ENCODE results near the gene LYL1. TPM values are rescaled to one million over a fixed set of nuclear protein-coding genes. Genes with fewer than 3 reads are reported as not detected.

The LYL1 gene
- total and polyA plus RNA-seq, 2 of the 13 experiments (the other 11 are each of a cell fraction or from before 2014, with no cell fraction given): 0.75 to 0.92 TPM

- peak; percentile 25; the same call in 1 of the 2 replicates for TF ChIP-seq CBFB (CRISPR knock-in tag; IDR thresholded peaks at IDR 0.05)
- TF ChIP-seq TFAP4 (IDR thresholded peaks at IDR 0.05; ENCODE audit: borderline replicate concordance, low read depth): peak; percentile 8; the same call in 1 of the 2 replicates
- TF ChIP-seq ZNF775 (CRISPR knock-in tag; IDR thresholded peaks at IDR 0.05; ENCODE audit: borderline replicate concordance): no peak
- TF ChIP-seq PRDM4 (CRISPR knock-in tag; IDR thresholded peaks at IDR 0.05; ENCODE audit: borderline replicate concordance): no peak
- no peak for TF ChIP-seq ONECUT2 (CRISPR knock-in tag; IDR thresholded peaks at IDR 0.05)
- 0 out of 2 replicates have a peak, but pooled peaks have one; percentile 31 for TF ChIP-seq MTF1 (CRISPR knock-in tag; IDR thresholded peaks at IDR 0.05)
- no peak for TF ChIP-seq SMC3 (IDR thresholded peaks at IDR 0.05; ENCODE audit: low read length)
- TF ChIP-seq JDP2 (CRISPR knock-in tag; IDR thresholded peaks at IDR 0.05; ENCODE audit: borderline replicate concordance): no peak
- no peak for TF ChIP-seq HES4 (CRISPR knock-in tag; IDR thresholded peaks at IDR 0.05; ENCODE audit: borderline replicate concordance)
- TF ChIP-seq ZNF605 (CRISPR knock-in tag; IDR thresholded peaks at IDR 0.05): peak; percentile 7; the same call in 1 of the 2 replicates
- no peak for TF ChIP-seq HOMEZ (CRISPR knock-in tag; IDR thresholded peaks at IDR 0.05; ENCODE audit: low read depth)
- no peak for TF ChIP-seq ZNF563 (CRISPR knock-in tag; IDR thresholded peaks at IDR 0.05)
- no peak for TF ChIP-seq ZSCAN22 (CRISPR knock-in tag; IDR thresholded peaks at IDR 0.05)
- TF ChIP-seq SNAPC5 (CRISPR knock-in tag; IDR thresholded peaks at IDR 0.05; ENCODE audit: borderline replicate concordance): no peak
- no peak for TF ChIP-seq CENPBD1 (CRISPR knock-in tag; IDR thresholded peaks at IDR 0.05; ENCODE audit: borderline replicate concordance, low read depth)
- TF ChIP-seq HBP1 (CRISPR knock-in tag; IDR thresholded peaks at IDR 0.05; ENCODE audit: low read depth): peak; percentile 12; the same call in 1 of the 2 replicates
- TF ChIP-seq MNT (IDR thresholded peaks at IDR 0.05): no peak
- TF ChIP-seq FOXO1 (CRISPR knock-in tag; IDR thresholded peaks at IDR 0.05): no peak
- no peak for TF ChIP-seq ZFP62 (CRISPR knock-in tag; IDR thresholded peaks at IDR 0.05)
Measured at GRCh38 chr19:13151605-13152355, 49.1 kb upstream of the LYL1 start (continued).
